Activated T-cell treated with anti-CD3 and anti-CD28 coated beads for 48 hours (primary cell): ENCODE measurements around the gene ZNF831.

Source experiments
- DNase-seq: peaks from one replicate; pipeline ENCODE4 v3.0.0-alpha.2; 2020; ENCODE audit warnings: low read depth

Gene ZNF831

GRCh38 chr20:59181936-59182335 is 18.3 kb downstream of the ZNF831 start:
- no peak for DNase-seq

GRCh38 chr20:59182401-59183044 is 18.9 kb downstream of the ZNF831 start:
- no peak for DNase-seq

- no peak for DNase-seq
These were observed 20.1 kb downstream of the ZNF831 start for GRCh38 chr20:59183751-59184150.

GRCh38 chr20:59184880-59185447 is 21.3 kb downstream of the ZNF831 start:
- DNase-seq: no peak

GRCh38 chr20:59185809-59186208 is 22.2 kb downstream of the ZNF831 start:
- DNase-seq: no peak

GRCh38 chr20:59190466-59190865 is 26.8 kb downstream of the ZNF831 start:
- no peak for DNase-seq

GRCh38 chr20:59191036-59191755 is 27.6 kb downstream of the ZNF831 start:
- DNase-seq: no peak

- DNase-seq: no peak
These were observed 28.3 kb downstream of the ZNF831 start for GRCh38 chr20:59191756-59192532.

GRCh38 chr20:59192533-59192896 is 28.9 kb downstream of the ZNF831 start:
- DNase-seq: no peak

- DNase-seq: no peak
These were observed 29.7 kb downstream of the ZNF831 start for GRCh38 chr20:59193325-59193724.

GRCh38 chr20:59194023-59194935 is 30.7 kb downstream of the ZNF831 start:
- no peak for DNase-seq

GRCh38 chr20:59195316-59195993 is 31.8 kb downstream of the ZNF831 start:
- no peak for DNase-seq

- DNase-seq: no peak
These were observed 40.7 kb downstream of the ZNF831 start for GRCh38 chr20:59204165-59204894.

GRCh38 chr20:59205044-59205443 is 41.4 kb downstream of the ZNF831 start:
- no peak for DNase-seq

GRCh38 chr20:59207235-59207634 is 43.6 kb downstream of the ZNF831 start:
- no peak for DNase-seq

GRCh38 chr20:59207742-59208357 is 44.2 kb downstream of the ZNF831 start:
- peak; percentile 72 for DNase-seq

- no peak for DNase-seq
These were observed 46.6 kb downstream of the ZNF831 start for GRCh38 chr20:59210186-59210585.

GRCh38 chr20:59211208-59211765 is 47.7 kb downstream of the ZNF831 start:
- no peak for DNase-seq

GRCh38 chr20:59214073-59214472 is 50.5 kb downstream of the ZNF831 start:
- DNase-seq: no peak
